Measurements from ENCODE around the gene RASAL3.

Gene RASAL3

DNA sequence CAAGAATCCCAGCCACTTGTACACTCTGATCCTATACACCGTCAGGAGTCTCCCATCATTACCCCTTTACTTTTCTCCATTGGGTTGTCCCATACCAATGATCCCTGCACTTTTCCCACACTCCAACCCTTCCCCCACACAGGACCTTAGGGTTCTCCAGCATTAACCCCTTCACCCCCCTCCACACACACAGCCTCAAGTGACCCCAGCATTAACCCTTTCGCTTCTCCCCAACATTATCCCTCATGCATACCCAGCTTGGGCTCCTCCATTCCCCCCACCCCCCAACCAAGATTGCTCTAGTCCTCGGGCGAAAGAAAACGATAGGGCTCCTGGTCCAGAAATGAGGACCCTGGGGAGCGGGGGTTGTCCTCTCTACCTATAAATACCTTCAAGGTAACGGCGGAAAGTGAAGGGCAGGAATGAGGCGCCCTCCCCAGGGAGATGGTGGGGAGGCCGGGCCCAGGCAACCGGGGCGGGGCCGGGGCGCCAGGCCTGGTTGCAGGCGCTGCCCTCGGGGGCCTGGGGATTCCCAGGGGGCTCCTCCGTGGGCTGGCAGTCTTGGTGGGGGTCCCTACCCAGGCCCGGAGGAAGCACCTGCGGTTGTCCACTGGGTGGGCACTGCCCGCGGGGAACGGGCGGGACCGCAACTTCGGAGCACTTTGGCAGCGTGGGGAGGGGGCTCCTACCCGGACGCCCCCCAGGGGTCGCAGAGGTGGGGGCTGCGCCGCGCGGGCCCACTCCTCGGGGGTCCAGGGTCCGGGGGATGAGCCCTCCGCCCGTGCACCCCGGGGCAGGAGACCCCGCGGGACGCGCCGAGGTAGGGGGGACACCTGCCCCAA lies 15.3 kb downstream of the RASAL3 start:
- DNase-seq, result no peak

DNA sequence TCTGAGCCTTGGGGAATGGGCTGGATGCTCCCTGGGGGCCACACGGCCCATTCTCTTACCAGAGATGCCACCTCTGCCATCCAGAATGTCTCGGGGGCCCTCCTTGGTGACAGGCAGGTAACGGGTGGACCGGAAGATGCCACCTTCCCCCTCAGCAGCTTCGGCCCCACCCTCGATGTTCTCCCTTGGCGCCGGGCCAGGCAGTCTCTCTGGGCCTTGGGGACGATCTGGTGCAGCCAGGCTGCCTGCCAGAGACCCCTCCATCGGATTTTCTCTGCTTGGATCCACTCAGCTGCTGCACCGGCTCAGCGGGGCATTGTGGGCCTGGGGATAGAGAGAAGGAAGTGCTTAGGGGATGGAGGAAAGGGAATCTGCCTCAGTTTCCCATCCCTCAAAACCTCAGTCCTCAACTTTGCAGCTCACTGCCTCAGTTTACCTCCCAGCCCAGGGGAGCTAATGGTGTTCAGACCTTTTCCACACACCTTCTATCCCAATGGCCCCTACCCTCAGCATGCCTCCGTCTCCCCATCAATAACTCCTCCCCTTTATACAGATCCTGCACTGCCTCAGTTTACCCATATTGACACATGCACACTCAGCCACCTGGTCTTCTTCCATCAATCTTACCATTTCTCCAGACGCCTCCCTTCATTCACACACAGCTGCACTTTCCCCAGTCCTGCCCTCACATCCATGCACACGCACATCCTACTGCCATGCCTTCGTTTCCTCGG lies 16.1 kb downstream of the RASAL3 start:
- no peak for DNase-seq

DNA sequence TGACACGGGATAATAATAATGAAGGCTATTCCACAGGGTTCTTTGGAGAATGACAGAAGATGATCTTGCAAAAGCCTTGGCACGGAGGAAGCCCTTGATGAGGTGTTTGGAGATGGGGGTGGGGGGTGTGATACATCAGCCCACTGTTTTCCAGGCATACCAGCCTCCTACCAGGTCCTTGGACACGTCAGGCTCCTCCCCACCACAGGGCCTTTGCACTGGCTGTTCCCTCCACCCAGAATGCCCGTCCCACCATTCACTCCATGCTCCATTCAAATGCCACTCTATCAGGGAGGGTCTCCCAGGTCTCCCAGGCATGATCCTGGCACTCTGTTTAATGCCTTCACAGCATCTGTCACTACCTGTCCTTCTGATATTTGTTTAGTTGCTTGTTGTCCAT lies 17.3 kb downstream of the RASAL3 start:
- no peak for DNase-seq

DNA sequence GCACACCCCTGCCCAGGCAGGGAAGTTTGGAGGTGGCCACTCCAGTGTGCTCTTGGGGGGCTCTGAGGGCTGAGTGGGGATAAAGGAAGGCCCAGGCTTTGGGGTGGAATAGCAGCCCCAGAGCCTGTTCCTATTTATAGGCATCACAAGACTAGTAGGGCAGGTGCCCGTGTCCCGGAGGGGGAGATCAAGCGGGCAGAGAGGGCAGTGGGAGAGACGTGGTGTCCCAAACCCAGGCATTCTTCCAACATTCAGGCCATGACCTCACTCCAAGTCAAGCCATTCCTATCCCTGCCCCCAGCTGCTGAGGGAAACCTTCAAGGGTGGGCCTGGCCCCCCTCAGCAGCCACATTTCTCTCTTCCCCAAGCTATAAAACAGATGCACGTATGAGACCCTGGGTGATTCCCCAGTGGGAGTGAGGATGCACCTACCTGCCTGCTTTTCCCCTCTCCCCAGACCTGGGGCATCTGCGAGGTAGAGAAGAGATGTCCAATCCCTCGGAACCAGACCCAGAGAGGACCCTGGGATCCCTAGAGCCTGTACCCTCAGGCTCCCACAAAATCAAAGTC lies 18.5 kb downstream of the RASAL3 start:
- no peak for DNase-seq

DNA sequence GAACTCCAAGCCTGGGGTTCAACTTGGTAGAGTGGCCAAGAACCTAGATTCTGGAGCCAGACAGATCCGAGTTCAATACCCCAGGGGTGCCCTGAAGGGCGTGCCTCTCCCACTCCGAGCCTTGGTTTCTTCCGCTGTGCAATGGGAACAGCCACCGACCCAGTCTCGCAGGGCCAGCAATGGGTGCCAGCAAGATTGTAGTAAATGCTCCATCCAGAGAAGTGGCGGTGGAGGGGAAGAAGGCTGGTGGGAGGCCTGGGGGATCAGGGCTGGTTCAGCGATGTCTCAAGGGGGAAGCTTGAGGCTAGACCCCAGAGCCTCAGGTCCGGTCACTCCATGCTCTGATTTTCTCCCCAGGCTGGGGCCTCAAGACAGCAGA lies 19.1 kb downstream of the RASAL3 start:
- no peak for DNase-seq

DNA sequence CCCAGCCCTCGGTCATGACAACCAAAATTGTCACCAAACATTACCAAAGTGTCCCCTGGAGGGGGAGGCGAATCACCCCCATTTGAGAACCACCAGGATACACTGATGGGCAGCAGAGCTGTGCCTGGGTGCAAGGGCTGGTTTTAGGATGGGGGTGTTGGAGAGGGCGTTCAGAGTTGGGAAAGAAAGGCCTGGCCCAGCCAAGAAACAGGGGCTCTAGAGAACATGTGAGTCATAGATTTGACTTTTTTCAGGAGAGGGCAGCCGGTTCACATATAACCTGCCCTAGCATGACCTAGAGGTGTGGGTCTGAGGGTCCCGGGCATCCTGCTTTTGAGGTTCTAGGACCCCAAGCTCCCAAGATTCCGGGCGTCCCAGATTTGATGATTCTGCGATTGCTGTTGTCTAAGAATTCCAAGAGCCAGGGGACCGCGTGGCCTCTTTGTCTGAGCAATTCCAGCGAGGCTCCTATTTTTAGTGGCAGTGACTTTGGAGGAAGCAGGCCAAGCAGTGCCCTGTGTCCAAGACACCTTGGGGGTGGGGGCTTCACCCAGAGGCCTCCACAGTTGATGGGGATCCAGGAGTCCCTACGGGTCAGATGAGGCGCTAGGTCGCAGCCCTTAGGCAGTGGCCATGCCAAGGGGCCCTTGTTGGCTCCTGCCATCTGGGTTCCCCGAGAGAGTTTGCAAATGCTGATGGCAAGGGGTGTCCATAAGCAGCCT lies 19.7 kb downstream of the RASAL3 start:
- DNase-seq, result no peak

DNA sequence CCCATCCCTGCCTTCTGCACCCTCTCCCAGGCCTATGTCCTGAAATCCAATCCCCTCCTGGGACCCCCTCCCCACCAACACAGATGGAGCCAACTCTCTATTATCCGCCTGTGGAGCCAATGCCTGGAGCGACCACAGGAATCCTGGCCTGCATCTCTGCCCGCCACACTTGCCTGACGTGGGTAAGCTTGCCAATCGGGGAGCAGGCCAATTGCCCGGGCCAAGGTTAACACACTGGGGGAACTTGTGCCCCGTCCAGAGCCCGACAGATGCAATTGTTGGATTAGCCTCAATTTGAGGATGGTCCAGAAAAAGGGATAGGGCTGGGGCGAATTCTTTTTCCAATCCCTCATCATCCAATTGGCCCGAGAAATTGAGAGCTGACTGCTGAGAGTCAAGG lies 20.5 kb downstream of the RASAL3 start:
- DNase-seq, result no peak

DNA sequence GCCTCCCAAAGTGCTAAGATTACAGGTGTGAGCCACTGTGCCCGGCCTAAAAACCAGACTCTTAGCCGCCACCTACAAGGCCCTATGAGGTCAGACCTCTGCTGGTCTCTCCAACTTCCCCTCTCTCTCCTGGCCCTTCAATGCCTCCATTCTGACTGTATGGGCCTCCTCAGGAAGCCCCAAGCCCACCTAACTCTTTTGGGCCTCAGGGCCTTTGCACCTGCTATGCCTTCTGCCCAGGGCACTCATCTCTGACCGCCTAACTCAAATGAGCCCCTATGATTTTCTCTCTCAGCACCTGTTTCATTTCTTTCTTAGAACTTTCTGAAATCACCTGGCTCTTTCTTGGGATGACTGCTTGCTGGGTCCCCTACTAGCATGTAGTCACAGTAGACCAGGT lies 21.0 kb downstream of the RASAL3 start:
- no peak for DNase-seq

DNA sequence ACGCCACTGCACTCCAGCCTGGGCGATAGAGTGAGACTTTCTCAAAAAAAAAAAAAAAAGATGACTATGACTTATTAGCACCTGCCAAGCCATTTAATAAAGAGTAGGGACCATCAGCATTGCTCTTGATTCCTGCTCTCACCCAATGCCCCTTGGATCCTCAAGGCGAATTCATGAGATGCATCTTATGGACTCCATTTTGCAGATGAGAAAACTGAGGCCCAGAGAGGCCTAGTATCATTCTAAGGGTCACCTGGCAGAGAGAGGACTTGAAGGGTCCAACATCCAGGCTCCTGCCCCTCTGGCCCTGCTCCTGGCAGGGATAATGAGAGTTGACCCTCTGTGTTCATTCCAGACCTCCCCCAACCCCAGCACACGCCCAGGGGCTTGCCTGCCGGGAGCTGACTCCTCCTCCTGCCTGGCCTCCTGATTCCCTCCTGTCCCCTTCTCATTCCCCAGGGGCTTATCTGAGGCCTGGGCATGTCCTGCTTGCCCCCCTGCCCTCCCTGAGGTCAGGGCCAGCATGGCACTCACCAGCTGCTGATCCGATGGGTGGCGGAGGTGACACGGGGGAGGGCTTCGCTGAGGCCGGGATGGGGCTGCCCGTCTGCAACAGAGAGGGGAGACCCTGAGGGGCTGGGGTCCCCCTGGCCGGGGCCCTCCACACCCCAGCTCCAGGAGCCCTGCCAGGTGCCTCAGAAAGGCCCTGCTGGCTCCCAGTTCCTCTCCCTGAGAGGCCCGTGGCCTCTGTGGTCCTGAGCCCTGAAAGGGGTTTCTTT lies 22.0 kb downstream of the RASAL3 start:
- no peak for DNase-seq

DNA sequence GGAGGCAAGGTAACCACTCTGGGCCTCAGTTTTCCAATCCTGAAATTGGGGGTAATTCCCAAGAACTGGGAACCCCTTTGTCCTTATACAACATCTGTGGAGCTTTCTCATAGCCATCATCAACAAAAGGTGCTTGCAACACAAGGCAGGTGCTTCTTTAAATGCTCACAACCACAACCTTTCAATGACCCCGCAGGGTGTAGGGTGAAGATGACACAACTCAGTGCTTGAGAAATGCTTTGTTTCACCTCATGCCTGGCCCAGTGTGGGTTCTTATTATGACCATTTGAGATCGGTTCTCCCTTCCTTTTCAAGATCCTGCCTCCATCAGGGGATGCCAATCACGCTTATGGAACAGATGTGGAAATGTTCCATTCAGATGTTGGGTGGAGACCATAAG lies 23.0 kb downstream of the RASAL3 start:
- DNase-seq, result no peak

DNA sequence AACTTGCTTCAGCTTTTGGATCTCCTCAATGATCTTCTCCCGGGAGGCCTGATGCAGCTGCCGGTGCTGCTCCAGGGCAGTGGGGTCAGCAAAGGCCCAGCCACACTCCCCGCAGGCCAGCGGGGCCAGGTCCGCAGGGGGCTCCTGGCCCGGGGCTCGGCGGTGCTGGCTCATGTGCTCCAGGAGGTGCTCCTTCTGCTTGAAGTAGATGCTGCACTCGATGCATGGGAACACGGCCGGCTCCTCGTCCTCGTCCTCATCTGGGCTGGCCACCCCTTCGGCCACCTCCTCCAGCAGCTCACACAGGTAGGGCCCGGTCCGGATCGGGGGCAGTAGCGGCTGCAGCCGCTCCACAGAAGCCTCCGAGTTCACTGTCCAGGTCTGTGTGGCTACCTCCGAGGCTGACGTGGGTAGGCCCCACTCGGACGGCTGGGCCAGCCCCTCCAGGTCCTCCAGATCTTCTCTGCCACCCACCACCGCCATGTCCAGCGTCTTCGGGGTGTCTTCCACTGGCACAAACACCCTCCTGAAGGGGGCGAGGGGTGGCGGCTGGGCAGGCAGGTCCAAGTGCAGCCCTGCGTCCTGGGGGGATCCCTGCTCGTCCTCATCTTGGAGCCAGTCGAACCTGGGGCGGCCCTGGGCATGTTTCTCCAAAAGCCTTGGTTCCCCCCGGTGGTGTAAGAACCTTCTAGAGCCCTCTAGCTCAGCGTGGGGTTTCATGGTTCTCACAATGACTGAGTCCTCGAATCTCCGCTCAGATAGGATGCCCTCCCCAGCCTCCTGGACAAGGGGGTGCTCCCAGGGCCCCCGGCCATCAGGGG lies 24.3 kb downstream of the RASAL3 start:
- DNase-seq, result no peak

DNA sequence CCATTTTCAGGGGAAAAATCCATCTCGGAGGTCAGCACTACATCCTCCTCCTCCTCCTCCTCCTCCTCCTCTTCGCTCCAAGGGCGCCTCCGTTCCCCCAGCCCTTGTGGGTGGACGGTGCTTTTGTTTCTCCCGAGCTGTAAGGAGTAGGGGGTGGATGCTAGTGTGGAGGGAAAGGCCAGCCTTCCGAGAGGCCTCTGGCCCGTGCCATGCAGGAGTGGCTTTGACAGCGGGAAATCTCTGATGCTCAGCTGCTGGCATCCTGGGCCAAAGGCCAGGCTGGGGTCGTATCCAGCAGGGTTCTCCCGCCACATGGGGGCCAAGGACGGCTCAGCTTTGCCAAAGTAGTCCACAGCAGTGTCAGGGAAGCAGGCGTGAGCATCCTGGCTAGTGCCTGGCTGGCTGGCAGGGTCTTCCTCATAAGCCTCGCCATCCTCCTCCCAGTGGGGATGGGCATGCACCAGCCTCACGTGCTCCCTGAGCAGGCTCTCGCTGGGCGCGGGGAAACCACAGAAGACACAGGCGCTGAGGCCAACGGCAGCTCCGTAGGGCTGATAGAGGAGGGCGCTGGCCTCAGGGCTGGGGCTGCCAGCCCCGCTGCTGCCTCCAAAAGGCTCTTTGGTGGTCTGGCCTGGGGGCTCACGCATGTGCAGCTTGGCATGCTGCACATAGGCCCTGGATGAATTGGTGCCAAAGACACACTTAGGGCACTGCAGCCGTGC lies 25.1 kb downstream of the RASAL3 start:
- DNase-seq, result no peak

DNA sequence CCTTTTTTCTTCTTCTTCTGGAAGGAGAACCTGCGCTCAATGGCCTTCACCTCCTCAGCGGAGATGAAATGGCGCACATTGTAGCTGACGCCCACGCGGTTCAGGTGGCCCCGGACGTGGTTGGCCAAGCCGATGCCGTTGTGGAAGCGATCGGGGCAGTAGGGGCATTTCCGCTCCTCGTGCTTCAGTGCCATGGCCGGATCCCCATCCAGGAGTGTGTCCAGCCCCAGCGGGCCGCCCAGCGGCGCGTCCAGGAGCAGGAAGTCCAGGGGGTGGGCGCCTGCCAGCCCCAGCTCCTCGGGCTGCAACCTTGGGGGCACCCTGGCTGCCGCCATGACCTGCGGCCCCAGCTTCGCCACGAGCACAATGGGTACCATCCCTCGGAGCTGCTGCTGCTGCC lies 25.8 kb downstream of the RASAL3 start:
- DNase-seq, result no peak

DNA sequence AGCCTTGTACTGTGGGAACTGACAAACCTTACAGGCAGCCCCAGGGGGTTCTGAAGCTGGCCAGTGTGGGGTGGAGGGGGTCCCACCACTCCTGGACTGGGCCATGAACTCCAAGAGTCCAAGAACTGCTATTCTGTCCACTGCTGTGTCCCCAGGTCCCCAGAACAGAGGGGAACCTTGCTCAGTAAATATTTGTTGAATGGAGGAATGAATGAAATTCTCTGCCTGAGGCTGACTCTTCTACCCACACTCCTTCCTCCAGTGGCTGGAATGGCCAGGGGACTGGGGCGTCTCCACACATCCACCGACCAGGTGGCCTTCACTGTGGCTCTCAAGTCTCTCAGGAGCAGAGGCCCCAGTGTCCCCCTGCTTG lies 26.2 kb downstream of the RASAL3 start:
- no peak for DNase-seq

DNA sequence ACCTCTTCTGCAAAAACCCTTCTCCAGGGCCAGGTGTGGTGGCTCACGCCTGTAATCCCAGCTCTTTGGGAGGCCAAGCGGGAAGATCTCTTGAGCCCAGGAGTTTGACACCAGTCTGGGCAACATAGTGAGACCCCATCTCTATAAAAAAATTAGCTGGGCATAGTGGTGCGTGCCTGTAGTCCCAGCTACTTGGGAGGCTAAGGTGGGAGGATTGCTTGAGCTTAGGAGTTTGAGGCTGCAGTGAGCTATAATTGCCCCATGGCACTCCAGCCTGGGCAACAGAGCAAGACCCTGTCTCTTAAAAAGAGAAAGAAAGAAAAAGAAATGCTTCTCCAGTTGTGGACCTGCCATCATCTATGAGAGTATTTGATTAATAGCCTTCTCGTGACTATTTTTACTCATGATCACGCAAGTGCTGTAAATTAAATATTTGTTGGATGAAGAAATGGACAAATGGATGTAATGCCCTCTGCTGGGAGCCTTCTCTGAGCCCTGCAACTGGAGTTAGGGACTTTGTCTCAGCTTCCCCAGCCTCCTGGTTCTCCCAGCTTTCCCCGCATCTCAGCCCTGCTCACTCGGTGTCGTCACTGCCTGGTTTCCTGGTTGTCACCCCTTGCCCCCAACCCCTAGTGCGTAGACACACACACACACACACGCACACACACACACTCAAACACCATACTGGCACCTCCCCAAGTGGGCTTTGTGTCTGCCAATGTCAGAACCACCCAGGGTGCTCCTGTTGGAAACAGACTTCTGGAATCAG lies 26.8 kb downstream of the RASAL3 start:
- DNase-seq, result no peak

DNA sequence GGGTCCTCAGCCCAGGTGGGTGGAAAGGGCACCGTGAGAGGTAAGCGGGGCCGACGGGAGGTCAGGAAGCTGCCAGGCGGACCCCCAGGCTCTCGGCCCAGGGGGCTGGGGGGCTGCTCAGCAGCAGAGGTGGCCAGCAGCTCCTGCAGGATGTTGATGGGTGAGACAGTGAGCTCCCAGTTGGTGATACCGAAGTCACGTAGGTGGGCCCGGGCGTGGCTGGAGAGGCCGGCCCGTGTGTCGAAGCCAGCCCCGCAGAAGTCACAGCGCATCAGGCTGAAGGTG lies 27.6 kb downstream of the RASAL3 start:
- DNase-seq, result no peak

DNA sequence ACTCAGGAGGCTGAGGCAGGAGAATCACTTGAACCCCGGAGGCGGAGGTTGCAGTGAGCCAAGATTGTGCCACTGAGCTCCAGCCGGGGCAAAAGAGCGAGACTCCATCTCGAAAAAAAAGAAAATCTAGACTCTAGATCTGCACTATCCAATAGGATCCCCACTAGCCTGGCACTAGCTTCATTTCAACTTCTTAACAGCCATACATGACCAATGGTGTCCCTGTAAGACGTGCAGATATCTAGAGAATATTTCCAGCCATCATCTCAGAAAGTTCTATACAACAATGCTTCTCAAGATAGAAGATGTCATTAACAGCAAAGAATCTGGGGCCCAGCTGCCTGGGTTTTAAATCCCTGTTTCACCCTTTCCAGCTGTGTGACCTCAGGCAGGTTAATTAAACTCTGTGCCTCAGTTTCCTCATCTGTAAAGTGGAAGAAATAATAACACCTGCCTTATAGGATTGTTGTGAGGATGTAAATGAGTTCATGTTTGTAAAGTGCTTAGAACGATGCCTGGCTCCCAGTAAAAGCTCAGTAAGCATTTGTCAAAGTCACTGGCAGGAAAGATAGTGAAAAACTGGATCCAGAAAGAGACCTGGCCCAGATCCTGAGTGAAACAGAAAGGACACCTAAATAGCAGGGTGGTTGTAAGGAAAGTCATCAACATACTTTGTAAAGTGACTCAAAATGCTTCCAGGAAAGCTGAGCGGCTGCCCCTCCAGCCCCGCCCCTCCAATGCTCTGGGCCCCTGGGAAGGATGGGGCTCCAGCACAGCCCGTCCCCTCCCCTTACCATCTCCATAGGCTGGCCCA lies 28.1 kb downstream of the RASAL3 start:
- no peak for DNase-seq

DNA sequence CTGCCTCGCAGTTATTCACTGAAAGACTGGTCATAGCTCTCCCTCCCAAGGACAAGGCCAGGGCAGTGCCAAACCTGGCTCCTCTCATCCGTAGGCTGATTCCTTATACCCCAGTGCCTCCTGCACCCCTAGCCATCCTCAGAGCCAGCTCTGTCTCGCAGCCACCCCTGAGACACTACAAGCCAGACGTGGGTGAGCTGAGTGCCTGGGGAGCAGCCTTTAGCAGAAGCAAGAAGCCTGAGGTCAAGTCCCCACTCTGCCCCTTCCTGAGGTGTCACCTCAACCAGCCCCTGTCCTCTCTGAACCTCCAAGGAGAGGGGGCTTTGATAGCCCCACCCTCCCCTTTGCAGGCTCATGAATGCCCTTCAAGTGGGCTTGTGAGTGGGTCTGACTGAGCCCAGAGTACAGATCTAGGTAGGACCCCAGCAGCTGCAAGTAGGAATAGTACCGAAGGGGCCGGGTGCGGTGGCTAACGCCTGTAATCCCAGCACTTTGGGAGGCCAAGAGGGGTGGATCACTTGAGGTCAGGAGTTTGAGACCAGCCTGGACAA lies 30.8 kb downstream of the RASAL3 start:
- DNase-seq, result no peak

Measured in SIG-M5 (cell line).